ENCODE data around the gene NR5A2. TPM values are rescaled to one million over a fixed set of nuclear protein-coding genes. Genes with fewer than 3 reads are reported as not detected.

The NR5A2 gene
- total and polyA plus RNA-seq, 10 donors: 0.02 to 0.63 (median 0.10) TPM; not detected in 3

GRCh38 chr1:200042552-200043335 is 15.2 kb downstream of the NR5A2 start:
- Histone ChIP-seq H3K4me3 (peak overlapping the region in 7 of 8 donors; percentile 1 to 61 (median 19)), H3K9me3 (no peaks in the 10 kb centered on the region), H3K27me3 (replicated peaks in 1 of 7) (peaks cover 25 to 100% (median 89%) of the 10 kb centered on the region in 7 donors), H3K36me3 (no peaks in the 10 kb centered on the region), H3K27ac (no peak overlapping the region), H3K4me1 (peaks cover 19 to 54% (median 48%) of the 10 kb centered on the region in 6 donors)
- no peak for DNase-seq
- WGBS, 5 donors: 2 to 4% (median 4%) methylated on average over 48 of the region's 48 CpGs
- TF ChIP-seq POLR2A (IDR thresholded peaks at IDR 0.05) (no peak), CTCF (IDR thresholded peaks at IDR 0.05 in 8 of 11, conservative IDR thresholded peaks at IDR 0.05 in 3 of 11) (no peak), POLR2AphosphoS5 (IDR thresholded peaks at IDR 0.05) (no peak)
- intact Hi-C loops (cut with DNase I; ENCODE audit: low total_unique reads): no loop called here

- no peaks in the 10 kb centered on the region for H3K36me3 ChIP-seq
- intact Hi-C loops (cut with DNase I; ENCODE audit: low total_unique reads): no loop called here
- peak overlapping the region in 4 of 8 donors; percentile 1 to 61 (median 27) for H3K4me3 ChIP-seq
- H3K27me3 ChIP-seq (replicated peaks in 1 of 7): peaks cover 25 to 100% (median 83%) of the 10 kb centered on the region in 7 donors
- no peak overlapping the region for H3K27ac ChIP-seq
- peaks cover 19 to 52% (median 48%) of the 10 kb centered on the region in 6 donors for H3K4me1 ChIP-seq
- TF ChIP-seq CTCF (IDR thresholded peaks at IDR 0.05 in 8 of 11, conservative IDR thresholded peaks at IDR 0.05 in 3 of 11) (no peak), POLR2AphosphoS5 (IDR thresholded peaks at IDR 0.05) (no peak), POLR2A (IDR thresholded peaks at IDR 0.05) (no peak)
- DNase-seq: no peak
- H3K9me3 ChIP-seq: no peaks in the 10 kb centered on the region
- WGBS, 5 donors: 32 to 47% (median 40%) methylated on average over 3 of the region's 3 CpGs
Observed at GRCh38 chr1:200043336-200043668, 15.8 kb downstream of the NR5A2 start.

- Histone ChIP-seq H3K36me3 (no peaks in the 10 kb centered on the region), H3K27ac (no peak overlapping the region), H3K4me1 (peaks cover 0 to 25% (median 21%) of the 10 kb centered on the region in 6 donors), H3K9me3 (no peaks in the 10 kb centered on the region), H3K4me3 (no peak overlapping the region), H3K27me3 (replicated peaks in 1 of 7) (peaks cover 15 to 75% (median 55%) of the 10 kb centered on the region in 7 donors)
- no peak for DNase-seq
- TF ChIP-seq CTCF (IDR thresholded peaks at IDR 0.05 in 8 of 11, conservative IDR thresholded peaks at IDR 0.05 in 3 of 11) (no peak), POLR2AphosphoS5 (IDR thresholded peaks at IDR 0.05) (no peak), POLR2A (IDR thresholded peaks at IDR 0.05) (no peak)
- intact Hi-C loops (cut with DNase I; ENCODE audit: low total_unique reads): no loop called here
- 84 to 95% (median 88%) methylated on average over 2 of the region's 2 CpGs for WGBS, 5 donors
Observed at GRCh38 chr1:200046115-200046514, 18.6 kb downstream of the NR5A2 start.

GRCh38 chr1:200048244-200048643 is 20.7 kb downstream of the NR5A2 start:
- H3K36me3 ChIP-seq: no peaks in the 10 kb centered on the region
- H3K4me1 ChIP-seq: peaks cover 0 to 5% (median 2%) of the 10 kb centered on the region in 6 donors
- H3K9me3 ChIP-seq: no peaks in the 10 kb centered on the region
- DNase-seq: peak; percentile 33
- no peak overlapping the region for H3K4me3 ChIP-seq
- H3K27me3 ChIP-seq (replicated peaks in 1 of 7): peaks cover 2 to 53% (median 34%) of the 10 kb centered on the region in 7 donors
- intact Hi-C loops (cut with DNase I; ENCODE audit: low total_unique reads): no loop called here
- TF ChIP-seq POLR2A (IDR thresholded peaks at IDR 0.05) (no peak), CTCF (IDR thresholded peaks at IDR 0.05 in 8 of 11, conservative IDR thresholded peaks at IDR 0.05 in 3 of 11) (no peak), POLR2AphosphoS5 (IDR thresholded peaks at IDR 0.05) (no peak)
- no peak overlapping the region for H3K27ac ChIP-seq
- WGBS, 5 donors: 80 to 91% (median 83%) methylated on average over 5 of the region's 5 CpGs
